ENCODE results near the gene TUBA3E.
A peak's percentile ranks its signal among the peaks of the same experiment; 100 is the strongest.
"Not testable (repeated sequence)": the region's sequence is repeated elsewhere in the genome, so short reads cannot be mapped to it uniquely, and the experiment has no call there.

Gene TUBA3E

GRCh38 chr2:130145006-130145414 is 53.2 kb downstream of the TUBA3E start, which contains the start of gene CCDC74B:
TSS of gene CCDC74B (minus strand) at chr2:130145112. CDS start at chr2:130144996, 116 bp downstream.
- peak; percentile 10 to 53 (median 18) for DNase-seq (ENCODE audit: low read depth in 2 of 3, low spot score in 1 of 3)

- not testable (repeated sequence) for DNase-seq (ENCODE audit: low read depth in 2 of 3, low spot score in 1 of 3)
These were observed 54.8 kb downstream of the TUBA3E start for GRCh38 chr2:130143266-130144039.

GRCh38 chr2:130142396-130143265 is 55.6 kb downstream of the TUBA3E start:
- not testable (repeated sequence) for DNase-seq (ENCODE audit: low read depth in 2 of 3, low spot score in 1 of 3)

All from stimulated activated CD4-positive, alpha-beta T cell treated with anti-CD3 and anti-CD28 coated beads, Interleukin-12 subunit alpha, Interleukin-12 subunit beta, amount 100 ng/mL, for 48 hours (primary cell).